ENCODE data around the gene ADK.

DNA sequence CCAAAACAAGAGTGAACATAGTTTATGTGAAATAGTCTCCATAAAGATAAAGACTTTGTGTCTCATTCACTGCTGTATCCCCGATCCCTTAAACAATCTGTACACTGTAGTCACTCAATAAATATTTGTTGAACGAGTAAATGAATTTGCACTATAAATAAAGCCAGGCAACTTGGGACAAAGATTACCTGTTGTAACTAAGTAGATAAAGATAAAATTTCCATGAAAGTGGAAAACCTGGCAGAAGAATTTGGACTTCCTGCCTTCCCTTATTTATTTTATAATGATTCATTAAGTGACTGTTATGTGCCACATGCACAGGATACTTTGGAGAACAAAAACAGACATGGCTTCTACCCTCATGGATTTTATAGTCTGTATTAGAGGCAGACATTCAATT, 397.7 kb downstream of the ADK start:
- TF ChIP-seq, protein P1, sequence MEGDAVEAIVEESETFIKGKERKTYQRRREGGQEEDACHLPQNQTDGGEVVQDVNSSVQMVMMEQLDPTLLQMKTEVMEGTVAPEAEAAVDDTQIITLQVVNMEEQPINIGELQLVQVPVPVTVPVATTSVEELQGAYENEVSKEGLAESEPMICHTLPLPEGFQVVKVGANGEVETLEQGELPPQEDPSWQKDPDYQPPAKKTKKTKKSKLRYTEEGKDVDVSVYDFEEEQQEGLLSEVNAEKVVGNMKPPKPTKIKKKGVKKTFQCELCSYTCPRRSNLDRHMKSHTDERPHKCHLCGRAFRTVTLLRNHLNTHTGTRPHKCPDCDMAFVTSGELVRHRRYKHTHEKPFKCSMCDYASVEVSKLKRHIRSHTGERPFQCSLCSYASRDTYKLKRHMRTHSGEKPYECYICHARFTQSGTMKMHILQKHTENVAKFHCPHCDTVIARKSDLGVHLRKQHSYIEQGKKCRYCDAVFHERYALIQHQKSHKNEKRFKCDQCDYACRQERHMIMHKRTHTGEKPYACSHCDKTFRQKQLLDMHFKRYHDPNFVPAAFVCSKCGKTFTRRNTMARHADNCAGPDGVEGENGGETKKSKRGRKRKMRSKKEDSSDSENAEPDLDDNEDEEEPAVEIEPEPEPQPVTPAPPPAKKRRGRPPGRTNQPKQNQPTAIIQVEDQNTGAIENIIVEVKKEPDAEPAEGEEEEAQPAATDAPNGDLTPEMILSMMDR (IDR thresholded peaks at IDR 0.05) = no peak
- TF ChIP-seq POLR2A (IDR thresholded peaks at IDR 0.05) = no peak

Data from heart left ventricle (tissue), 13 donors.